Measurements from ENCODE around the gene LRRC70.
A peak's percentile ranks its signal among the peaks of the same experiment; 100 is the strongest.
"Not testable (repeated sequence)": the region's sequence is repeated elsewhere in the genome, so short reads cannot be mapped to it uniquely, and the experiment has no call there.

The LRRC70 gene

DNA sequence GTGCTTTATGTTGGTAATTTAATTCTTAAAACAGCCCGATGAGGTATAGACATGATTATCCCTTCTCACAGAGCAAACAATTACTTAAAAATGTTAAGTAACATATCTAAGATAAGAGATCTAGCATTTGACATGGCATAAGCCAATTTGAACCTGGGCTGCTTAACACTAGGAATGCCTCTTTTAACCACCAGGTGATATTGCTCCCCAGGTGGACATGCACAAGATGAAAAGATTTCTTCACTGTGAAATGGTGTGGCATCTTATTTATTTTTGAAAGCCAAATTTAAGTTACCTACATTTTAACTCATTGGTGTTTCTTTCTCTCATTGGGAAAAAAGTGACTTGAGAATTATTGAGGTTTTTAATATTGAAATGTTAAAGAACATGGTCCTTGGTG, 15.8 kb upstream of the LRRC70 start:
- Histone ChIP-seq H3K9ac (ENCODE audit: low read depth, low read length) (no peak overlapping the region), H3K9me3 (ENCODE audit: control insufficient read depth, insufficient read depth, low read length) (no peaks in the 10 kb centered on the region), H3K4me1 (ENCODE audit: insufficient read depth, low read length) (no peaks in the 10 kb centered on the region), H3K36me3 (ENCODE audit: insufficient read depth, low read length) (peaks cover 3% of the 10 kb centered on the region; the same call in 1 of the 2 replicates)

DNA sequence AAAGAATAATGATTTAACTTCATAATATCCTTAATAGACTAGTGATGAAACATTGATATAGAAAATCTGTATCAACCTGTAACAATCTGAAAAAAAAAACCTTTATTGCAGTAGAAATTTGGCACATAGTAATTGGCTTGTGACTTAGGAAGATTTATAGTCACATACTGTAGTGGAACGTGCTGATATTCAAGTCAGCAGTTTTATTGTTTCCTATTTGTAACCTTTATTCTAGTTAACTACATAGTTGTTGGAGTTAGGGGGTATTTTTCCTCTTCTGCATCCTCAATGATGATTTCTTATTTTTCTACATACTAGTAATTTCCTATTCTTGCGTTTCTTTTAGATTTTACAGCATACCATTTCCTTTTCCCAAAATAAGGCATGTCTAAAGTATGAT, 14.5 kb upstream of the LRRC70 start:
- H3K4me1 ChIP-seq (ENCODE audit: insufficient read depth, low read length) = peaks cover 6% of the 10 kb centered on the region
- H3K9me3 ChIP-seq (ENCODE audit: control insufficient read depth, insufficient read depth, low read length) = no peaks in the 10 kb centered on the region
- H3K36me3 ChIP-seq (ENCODE audit: insufficient read depth, low read length) = peaks cover 3% of the 10 kb centered on the region; the same call in 1 of the 2 replicates
- H3K9ac ChIP-seq (ENCODE audit: low read depth, low read length) = no peak overlapping the region

DNA sequence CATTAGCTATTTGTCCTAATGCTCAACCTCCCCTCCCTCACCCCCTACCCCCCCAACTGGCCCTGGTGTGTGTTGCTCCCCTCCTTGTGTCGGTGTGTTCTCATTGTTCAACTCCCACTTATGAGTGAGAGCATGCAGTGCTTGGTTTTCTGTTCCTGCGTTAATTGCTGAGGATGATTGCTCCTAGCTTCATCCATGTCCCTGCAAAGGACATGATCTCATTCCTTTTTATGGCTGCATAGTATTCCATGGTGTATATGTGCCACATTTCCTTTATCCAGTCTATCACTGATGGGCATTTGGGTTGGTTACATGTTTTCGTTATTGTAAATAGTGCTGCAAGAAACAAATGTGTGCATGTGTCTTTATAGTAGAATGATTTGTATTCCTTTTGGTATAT, 12.9 kb upstream of the LRRC70 start:
- not testable (repeated sequence) for H3K9ac ChIP-seq (ENCODE audit: low read depth, low read length); H3K9me3 ChIP-seq (ENCODE audit: control insufficient read depth, insufficient read depth, low read length); H3K36me3 ChIP-seq (ENCODE audit: insufficient read depth, low read length)
- peaks cover 12% of the 10 kb centered on the region for H3K4me1 ChIP-seq (ENCODE audit: insufficient read depth, low read length)

DNA sequence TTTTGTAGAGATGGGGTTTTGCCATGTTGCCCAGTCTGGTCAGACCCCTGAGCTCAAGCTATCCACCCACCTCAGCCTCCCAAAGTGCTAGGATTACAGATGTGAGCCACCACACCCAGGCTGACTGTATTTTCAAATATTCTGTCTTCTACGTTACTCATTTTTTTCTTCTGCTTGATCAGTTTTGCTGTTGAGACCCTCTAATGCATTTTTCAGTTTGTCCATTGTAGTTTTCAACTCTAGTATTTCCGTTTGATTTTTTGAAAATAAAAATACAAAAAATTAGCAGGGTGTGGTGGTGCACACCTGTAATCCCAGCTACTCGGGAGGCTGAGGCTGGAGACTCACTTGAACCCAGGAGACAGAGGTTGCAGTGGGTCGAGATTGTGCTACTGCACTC, 10.5 kb upstream of the LRRC70 start:
- Histone ChIP-seq H3K36me3 (ENCODE audit: insufficient read depth, low read length) (peaks cover 3% of the 10 kb centered on the region; the same call in 1 of the 2 replicates), H3K9ac (ENCODE audit: low read depth, low read length) (no peak overlapping the region), H3K9me3 (ENCODE audit: control insufficient read depth, insufficient read depth, low read length) (no peaks in the 10 kb centered on the region), H3K4me1 (ENCODE audit: insufficient read depth, low read length) (peaks cover 12% of the 10 kb centered on the region)

DNA sequence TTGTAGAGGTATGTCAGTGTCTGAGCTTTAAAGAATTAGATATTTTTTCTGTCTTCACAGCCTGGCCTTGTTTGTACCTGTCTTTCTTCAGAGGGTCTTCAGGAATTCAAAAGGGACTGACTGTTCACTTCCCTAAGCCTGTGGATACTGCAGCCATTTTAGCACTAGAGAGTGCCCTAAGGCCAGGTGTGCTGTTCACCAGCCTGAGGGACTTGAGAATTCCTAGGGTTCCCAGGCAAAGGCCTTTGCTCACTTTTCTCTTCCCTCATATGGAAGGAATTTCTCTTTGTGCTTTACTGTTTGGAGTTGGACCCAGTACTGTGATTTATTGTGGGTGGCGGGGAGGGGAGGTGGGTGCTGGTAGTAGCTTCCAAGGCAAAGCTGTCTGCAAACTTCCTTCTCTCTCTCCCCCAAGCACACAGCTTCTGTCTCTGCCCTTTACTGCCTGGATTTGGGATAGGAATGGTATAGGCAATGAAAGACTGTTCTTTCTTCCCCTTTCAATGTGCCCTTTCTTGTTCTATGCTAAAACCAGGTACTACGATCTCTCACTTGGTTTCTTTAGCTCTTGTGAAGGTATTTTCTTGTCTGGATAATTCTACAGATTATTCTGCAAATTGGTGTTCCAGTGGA, 9.7 kb upstream of the LRRC70 start:
- H3K9me3 ChIP-seq (ENCODE audit: control insufficient read depth, insufficient read depth, low read length) = no peaks in the 10 kb centered on the region
- H3K4me1 ChIP-seq (ENCODE audit: insufficient read depth, low read length) = peaks cover 12% of the 10 kb centered on the region
- peaks cover 3% of the 10 kb centered on the region; the same call in 1 of the 2 replicates for H3K36me3 ChIP-seq (ENCODE audit: insufficient read depth, low read length)
- H3K9ac ChIP-seq (ENCODE audit: low read depth, low read length) = 0 out of 2 replicates have a peak overlapping the region, but pooled peaks have one; percentile 3

DNA sequence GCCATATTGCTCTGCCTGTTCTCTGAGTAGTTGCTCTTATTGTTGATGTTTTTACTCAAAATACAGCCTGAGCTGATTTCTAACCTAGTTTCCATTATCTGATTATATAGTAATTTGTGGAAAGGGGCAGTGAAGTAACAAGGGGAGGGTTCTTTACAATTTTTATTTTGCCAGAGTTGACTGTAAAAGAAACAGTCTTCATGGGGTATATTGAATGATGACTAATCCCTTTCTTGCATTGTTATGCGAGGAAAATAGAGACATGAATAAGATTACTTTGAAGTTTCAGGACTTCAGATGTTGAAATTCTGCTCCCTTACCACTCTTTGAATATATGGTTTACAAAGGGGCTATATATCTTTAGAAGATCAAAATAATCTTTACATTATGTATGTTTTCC, 9.1 kb upstream of the LRRC70 start:
- Histone ChIP-seq H3K9me3 (ENCODE audit: control insufficient read depth, insufficient read depth, low read length) (no peaks in the 10 kb centered on the region), H3K4me1 (ENCODE audit: insufficient read depth, low read length) (peaks cover 12% of the 10 kb centered on the region), H3K36me3 (ENCODE audit: insufficient read depth, low read length) (peaks cover 3% of the 10 kb centered on the region; the same call in 1 of the 2 replicates), H3K9ac (ENCODE audit: low read depth, low read length) (0 out of 2 replicates have a peak overlapping the region, but pooled peaks have one; percentile 3)

DNA sequence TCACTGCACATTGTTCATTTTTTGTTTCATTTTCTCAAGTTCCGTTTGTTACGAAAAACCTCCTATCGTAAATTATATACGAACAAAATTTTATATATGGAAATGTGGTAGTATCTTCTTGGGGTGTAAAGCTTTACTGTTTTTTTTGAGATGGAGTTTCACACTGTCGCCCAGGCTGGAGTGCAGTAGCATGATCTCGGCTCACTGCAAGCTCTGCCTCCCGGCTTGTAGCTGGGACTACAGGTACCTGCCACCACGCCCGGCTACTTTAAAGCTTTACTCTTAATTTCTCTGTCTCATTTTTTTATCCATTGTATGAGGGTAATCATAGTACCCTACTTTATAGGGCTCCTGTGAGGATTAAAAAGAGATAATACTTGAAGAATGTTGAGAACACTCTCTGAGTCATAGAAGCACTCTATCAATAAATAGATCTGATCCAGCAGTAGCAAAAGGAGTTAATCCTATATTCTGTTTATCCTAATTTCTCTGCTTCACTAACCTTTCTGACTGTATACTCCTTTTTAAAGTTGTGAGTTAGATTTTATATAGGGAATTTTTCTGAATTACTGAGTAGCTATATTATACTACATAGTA, 5.6 kb upstream of the LRRC70 start:
- Histone ChIP-seq H3K9me3 (ENCODE audit: control insufficient read depth, insufficient read depth, low read length) (no peaks in the 10 kb centered on the region), H3K9ac (ENCODE audit: low read depth, low read length) (no peak overlapping the region), H3K36me3 (ENCODE audit: insufficient read depth, low read length) (no peaks in the 10 kb centered on the region), H3K4me1 (ENCODE audit: insufficient read depth, low read length) (peaks cover 12% of the 10 kb centered on the region)

DNA sequence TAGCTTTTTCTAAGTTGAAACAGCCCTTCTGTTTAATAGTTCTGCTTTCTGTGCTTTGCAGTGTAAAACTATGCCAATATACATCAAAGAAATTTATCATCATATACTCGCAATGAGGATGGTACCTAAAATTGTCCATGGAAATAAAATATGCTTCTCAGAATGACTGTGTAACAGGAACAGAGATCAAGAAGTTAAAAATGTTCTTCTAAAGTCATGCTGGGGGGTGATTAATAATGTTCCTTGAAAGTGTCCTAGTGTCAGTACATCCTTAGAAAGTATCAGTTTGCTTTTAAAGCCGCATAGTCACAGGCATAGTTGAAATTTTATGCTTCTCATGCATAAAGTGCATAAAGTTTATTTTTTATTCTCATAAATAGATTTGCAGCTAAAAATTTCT, 4.0 kb upstream of the LRRC70 start:
- H3K4me1 ChIP-seq (ENCODE audit: insufficient read depth, low read length) = peaks cover under 1% of the 10 kb centered on the region; the same call in 1 of the 2 replicates
- H3K9ac ChIP-seq (ENCODE audit: low read depth, low read length) = no peak overlapping the region
- no peaks in the 10 kb centered on the region for H3K36me3 ChIP-seq (ENCODE audit: insufficient read depth, low read length)
- no peaks in the 10 kb centered on the region for H3K9me3 ChIP-seq (ENCODE audit: control insufficient read depth, insufficient read depth, low read length)

DNA sequence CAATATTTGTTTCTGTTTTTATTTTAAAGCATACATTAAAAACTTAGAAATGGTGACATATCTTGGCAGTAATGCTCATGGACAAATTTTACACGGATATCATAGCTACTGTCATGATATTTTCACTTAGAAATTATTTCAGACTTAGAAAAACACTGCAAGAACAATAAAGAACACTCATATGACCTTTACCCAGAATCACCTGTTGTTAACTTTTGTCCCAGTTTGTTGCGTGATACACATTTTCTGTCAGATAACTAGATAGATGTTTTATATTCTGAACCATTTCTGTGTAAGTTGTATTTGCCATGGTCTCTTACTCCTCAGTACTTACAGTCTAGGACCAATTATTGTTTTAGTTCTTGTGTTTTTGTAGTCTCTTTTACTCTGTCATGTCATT, 3.6 kb upstream of the LRRC70 start:
- Histone ChIP-seq H3K36me3 (ENCODE audit: insufficient read depth, low read length) (no peaks in the 10 kb centered on the region), H3K9me3 (ENCODE audit: control insufficient read depth, insufficient read depth, low read length) (no peaks in the 10 kb centered on the region), H3K4me1 (ENCODE audit: insufficient read depth, low read length) (no peaks in the 10 kb centered on the region), H3K9ac (ENCODE audit: low read depth, low read length) (no peak overlapping the region)

DNA sequence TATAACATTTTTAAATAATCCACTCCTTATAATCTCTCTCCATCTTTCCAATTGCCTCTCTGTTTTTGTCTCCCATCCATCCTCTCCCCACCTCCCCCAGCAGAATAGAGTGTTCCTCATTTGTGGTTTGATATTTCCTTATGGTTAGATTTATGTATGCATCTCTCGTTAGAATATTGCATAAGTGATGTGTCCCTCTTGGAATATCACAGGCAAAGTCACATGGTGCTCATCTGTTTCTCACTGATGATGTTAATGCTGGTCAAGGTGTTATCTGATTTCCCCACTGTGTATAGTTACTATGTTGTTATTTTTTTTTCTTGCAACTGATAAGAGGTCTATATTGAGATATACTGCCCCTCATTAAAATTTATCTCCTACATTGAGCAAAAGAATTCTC, 3.1 kb upstream of the LRRC70 start:
- no peaks in the 10 kb centered on the region for H3K9me3 ChIP-seq (ENCODE audit: control insufficient read depth, insufficient read depth, low read length)
- H3K4me1 ChIP-seq (ENCODE audit: insufficient read depth, low read length) = no peaks in the 10 kb centered on the region
- H3K9ac ChIP-seq (ENCODE audit: low read depth, low read length) = no peak overlapping the region

DNA sequence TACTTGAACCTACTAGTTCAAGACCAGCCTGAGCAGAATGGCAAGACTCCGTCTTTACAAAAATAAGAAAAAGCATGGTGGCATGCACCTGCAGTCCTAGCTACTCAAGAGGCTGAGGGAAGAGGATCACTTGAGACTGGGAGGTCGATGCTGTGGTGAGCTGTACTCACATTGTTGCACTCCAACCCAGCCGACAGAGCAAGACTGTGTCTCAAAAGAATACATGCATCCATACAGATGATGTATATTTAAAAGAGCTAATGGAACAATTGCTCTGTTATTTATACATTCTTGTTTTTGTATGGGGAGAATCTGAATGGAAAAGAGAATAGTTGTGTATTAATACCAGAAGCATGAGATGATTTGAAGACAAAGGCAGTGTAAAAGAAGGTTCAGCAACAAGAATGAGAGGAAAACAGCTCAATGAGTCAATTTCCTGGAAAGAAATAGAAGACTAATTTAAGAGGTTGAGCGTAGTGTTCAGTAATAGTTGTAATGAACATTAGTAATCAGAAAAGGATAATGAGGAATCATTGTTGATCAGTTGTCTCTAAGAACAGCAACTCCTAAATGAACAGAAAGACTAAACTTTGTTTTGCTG, 1.9 kb upstream of the LRRC70 start:
- Histone ChIP-seq H3K36me3 (ENCODE audit: insufficient read depth, low read length) (no peaks in the 10 kb centered on the region), H3K4me1 (ENCODE audit: insufficient read depth, low read length) (no peaks in the 10 kb centered on the region)

More for the DNA sequence above, 3.1 kb upstream of the LRRC70 start:
- no peaks in the 10 kb centered on the region for H3K36me3 ChIP-seq (ENCODE audit: insufficient read depth, low read length)

DNA sequence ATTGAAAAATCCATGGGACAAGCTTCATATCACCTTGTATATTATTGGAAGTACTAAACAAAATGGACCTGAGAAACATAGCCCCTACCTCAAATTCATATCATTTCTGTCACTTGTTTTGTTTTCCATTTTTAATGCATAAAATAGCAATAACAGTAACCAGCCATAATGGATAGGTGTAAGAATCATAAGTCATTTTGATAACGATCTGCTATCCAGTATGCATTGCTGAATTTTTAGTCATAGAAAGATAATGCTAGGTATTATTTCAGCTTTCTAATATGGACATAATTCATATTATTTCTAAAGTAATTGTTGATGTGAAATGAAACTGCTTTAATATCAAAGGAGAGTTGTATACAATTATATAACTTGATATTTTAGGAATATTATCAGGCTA, 1.1 kb upstream of the LRRC70 start:
- no peaks in the 10 kb centered on the region for H3K36me3 ChIP-seq (ENCODE audit: insufficient read depth, low read length)
- H3K9ac ChIP-seq (ENCODE audit: low read depth, low read length) = no peak overlapping the region
- H3K9me3 ChIP-seq (ENCODE audit: control insufficient read depth, insufficient read depth, low read length) = no peaks in the 10 kb centered on the region
- no peaks in the 10 kb centered on the region for H3K4me1 ChIP-seq (ENCODE audit: insufficient read depth, low read length)

More for the DNA sequence above, 1.9 kb upstream of the LRRC70 start:
- Histone ChIP-seq H3K9me3 (ENCODE audit: control insufficient read depth, insufficient read depth, low read length) (no peaks in the 10 kb centered on the region), H3K9ac (ENCODE audit: low read depth, low read length) (no peak overlapping the region)

DNA sequence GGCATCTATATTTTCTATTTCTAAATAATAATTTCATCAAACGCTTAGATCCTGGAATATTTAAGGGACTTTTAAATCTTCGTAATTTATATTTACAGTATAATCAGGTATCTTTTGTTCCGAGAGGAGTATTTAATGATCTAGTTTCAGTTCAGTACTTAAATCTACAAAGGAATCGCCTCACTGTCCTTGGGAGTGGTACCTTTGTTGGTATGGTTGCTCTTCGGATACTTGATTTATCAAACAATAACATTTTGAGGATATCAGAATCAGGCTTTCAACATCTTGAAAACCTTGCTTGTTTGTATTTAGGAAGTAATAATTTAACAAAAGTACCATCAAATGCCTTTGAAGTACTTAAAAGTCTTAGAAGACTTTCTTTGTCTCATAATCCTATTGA, 1.1 kb downstream of the LRRC70 start:
- Histone ChIP-seq H3K36me3 (ENCODE audit: insufficient read depth, low read length) (no peaks in the 10 kb centered on the region), H3K9ac (ENCODE audit: low read depth, low read length) (no peak overlapping the region), H3K9me3 (ENCODE audit: control insufficient read depth, insufficient read depth, low read length) (no peaks in the 10 kb centered on the region), H3K4me1 (ENCODE audit: insufficient read depth, low read length) (no peaks in the 10 kb centered on the region)

DNA sequence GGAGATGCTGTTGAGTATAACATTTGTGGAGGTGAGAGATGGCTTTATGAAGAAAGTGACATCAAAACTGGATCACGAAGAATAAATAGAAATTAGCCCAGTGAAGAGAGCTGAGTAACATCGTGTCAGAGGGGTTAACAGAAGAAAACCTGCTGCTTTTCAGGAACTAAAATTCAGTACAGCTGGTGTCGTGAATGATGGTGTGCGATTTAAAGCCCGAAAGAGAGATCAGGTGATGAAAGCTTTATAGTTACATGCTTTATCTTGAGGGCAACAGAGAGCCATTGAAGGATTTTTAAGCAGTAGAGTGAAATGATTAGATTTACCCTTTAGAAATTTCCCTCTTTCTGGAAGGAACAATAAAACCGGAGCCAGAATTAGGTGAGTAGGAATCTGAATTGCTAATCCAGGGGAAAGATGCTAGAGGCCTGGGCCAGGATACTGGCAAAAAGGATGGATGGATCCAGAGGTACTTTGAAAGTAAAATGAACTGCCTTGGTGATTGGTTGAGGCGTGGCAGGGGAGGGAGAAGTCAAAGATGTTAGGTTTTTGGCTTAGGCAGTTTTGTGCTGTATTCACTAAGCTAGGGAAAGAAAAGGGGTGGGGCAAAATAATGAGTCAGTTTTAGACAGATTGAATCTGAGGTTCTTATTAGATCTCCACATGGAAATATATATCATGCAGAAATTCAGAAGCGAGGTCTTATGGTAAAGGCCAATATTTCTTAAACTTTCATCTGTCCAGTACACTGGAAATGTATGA, 3.4 kb downstream of the LRRC70 start:
- Histone ChIP-seq H3K36me3 (ENCODE audit: insufficient read depth, low read length) (no peaks in the 10 kb centered on the region), H3K9me3 (ENCODE audit: control insufficient read depth, insufficient read depth, low read length) (no peaks in the 10 kb centered on the region), H3K9ac (ENCODE audit: low read depth, low read length) (no peak overlapping the region), H3K4me1 (ENCODE audit: insufficient read depth, low read length) (no peaks in the 10 kb centered on the region)
